Liver (tissue), 3 donors: ENCODE data around the gene SHB.

Experiments
- CTCF ChIP-seq: fragments of 150-350 bp; IDR thresholded peaks from 2 replicates; pipeline ENCODE4 v1.5.1; 2017; ENCODE audit warnings: improper control_type of control experiment, low read depth, low read length; ENCODE audit not compliant: missing input control
- EGR1 ChIP-seq, 2 donors: IDR thresholded peaks; 2 replicates each; pipeline ENCODE4 v1.6.1; 2016 to 2018; ENCODE audit warnings: antibody characterized with exemption in 2 of 2, low read depth in 2 of 2
- FOXA1 ChIP-seq: IDR thresholded peaks from 2 replicates; pipeline ENCODE4 v1.6.1; 2016; ENCODE audit warnings: antibody characterized with exemption
- GABPA ChIP-seq, 2 donors: IDR thresholded peaks in 1 of 2; conservative IDR thresholded peaks in 1 of 2; 2 replicates each; pipeline ENCODE4 v1.6.1; 2016; ENCODE audit warnings: antibody characterized with exemption in 2 of 2, mild to moderate bottlenecking in 1 of 2, moderate library complexity in 1 of 2
- RAD21 ChIP-seq, 2 donors: IDR thresholded peaks; 2 replicates each; pipeline ENCODE4 v1.6.1; 2016; ENCODE audit warnings: antibody characterized with exemption in 2 of 2, mild to moderate bottlenecking in 2 of 2
- TAF1 ChIP-seq: conservative IDR thresholded peaks from 2 replicates; pipeline ENCODE4 v1.6.1; 2016; ENCODE audit warnings: antibody characterized with exemption, mild to moderate bottlenecking
- YY1 ChIP-seq: IDR thresholded peaks from 2 replicates; pipeline ENCODE4 v1.6.1; 2016; ENCODE audit warnings: antibody characterized with exemption, mild to moderate bottlenecking
- TF ChIP-seq, protein P1 (sequence below): IDR thresholded peaks from 2 replicates; pipeline ENCODE4 v1.6.1; 2016; ENCODE audit warnings: antibody characterized with exemption
- donor health status: healthy.
- donor health status: healthy.

DNA sequence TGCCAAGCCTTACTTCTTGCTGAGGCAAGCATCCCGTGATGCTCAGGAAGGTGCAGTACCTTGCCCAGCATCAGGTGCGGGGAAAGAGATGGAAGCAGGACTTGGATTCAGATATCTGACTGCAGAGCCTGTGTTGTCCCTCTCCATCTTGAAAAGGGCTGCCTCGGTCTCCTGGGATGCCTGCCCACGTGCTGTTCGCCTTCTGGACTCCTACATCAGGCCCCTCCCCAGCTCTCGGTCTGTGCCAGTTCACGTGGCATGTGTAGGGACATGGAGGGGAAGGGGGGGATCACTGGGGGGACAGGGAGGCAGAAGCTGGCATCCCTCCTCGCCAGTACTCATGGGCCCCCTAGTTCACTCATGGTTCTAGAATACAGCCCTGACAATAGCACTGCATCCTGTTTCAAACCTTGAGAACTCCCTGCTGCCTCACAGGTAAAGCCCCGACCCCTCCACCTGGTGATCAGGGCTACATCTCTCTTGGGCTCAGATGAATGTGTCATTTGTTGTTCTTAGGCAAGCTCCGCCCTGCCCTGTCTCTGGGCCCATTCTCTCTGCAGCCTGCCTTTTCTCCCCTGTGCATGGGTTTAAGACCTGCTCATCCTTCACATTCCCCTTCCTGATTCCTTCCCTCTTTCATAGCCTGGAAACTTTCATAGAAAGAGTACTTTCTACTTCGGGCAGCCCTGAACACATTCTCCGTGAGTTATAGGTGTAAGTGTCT, 126.2 kb downstream of the SHB start:
- TF ChIP-seq TAF1 (no peak), CTCF (no peak), GABPA (IDR thresholded peaks at IDR 0.05 in 1 of 2, conservative IDR thresholded peaks at IDR 0.05 in 1 of 2) (no peak), FOXA1 (no peak), YY1 (no peak), EGR1 (IDR thresholded peaks at IDR 0.05; ENCODE audit: low read depth in 2 of 2) (no peak), RAD21 (IDR thresholded peaks at IDR 0.05) (no peak)
- TF ChIP-seq, protein P1, sequence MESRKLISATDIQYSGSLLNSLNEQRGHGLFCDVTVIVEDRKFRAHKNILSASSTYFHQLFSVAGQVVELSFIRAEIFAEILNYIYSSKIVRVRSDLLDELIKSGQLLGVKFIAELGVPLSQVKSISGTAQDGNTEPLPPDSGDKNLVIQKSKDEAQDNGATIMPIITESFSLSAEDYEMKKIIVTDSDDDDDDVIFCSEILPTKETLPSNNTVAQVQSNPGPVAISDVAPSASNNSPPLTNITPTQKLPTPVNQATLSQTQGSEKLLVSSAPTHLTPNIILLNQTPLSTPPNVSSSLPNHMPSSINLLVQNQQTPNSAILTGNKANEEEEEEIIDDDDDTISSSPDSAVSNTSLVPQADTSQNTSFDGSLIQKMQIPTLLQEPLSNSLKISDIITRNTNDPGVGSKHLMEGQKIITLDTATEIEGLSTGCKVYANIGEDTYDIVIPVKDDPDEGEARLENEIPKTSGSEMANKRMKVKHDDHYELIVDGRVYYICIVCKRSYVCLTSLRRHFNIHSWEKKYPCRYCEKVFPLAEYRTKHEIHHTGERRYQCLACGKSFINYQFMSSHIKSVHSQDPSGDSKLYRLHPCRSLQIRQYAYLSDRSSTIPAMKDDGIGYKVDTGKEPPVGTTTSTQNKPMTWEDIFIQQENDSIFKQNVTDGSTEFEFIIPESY, result no peak
